ENCODE results near the gene MMP26.

The MMP26 gene

GRCh38 chr11:4727171-4727570 lies 22.6 kb downstream of the MMP26 start:
- peak overlapping the region; percentile 40; the same call in 1 of the 2 replicates for H3K27ac ChIP-seq
- TF ChIP-seq ZFX (IDR thresholded peaks at IDR 0.05) (no peak), CTCF (conservative IDR thresholded peaks at IDR 0.05) (no peak)

GRCh38 chr11:4740735-4741134 lies 36.2 kb downstream of the MMP26 start:
- peak overlapping the region; percentile 43; the same call in 1 of the 2 replicates for H3K27ac ChIP-seq
- TF ChIP-seq ZFX (IDR thresholded peaks at IDR 0.05) (no peak), CTCF (conservative IDR thresholded peaks at IDR 0.05) (no peak)

- TF ChIP-seq CTCF (conservative IDR thresholded peaks at IDR 0.05), result no peak
- TF ChIP-seq ZFX (IDR thresholded peaks at IDR 0.05), result no peak
- no peak overlapping the region for H3K27ac ChIP-seq
Measured at GRCh38 chr11:4748438-4748837, 43.9 kb downstream of the MMP26 start.

GRCh38 chr11:4751201-4751600 lies 46.6 kb downstream of the MMP26 start:
- TF ChIP-seq ZFX (IDR thresholded peaks at IDR 0.05) (no peak), CTCF (conservative IDR thresholded peaks at IDR 0.05) (no peak)
- H3K27ac ChIP-seq, result no peak overlapping the region
